Cardiac muscle cell (in vitro differentiated cells and primary cell): ENCODE measurements around the gene SF3B3. TPM values are rescaled to one million over a fixed set of nuclear protein-coding genes. Genes with fewer than 3 reads are reported as not detected.

Experiments used
- DNase-seq, 2 donors: peaks; one replicate each; pipeline versions ENCODE4 v3.0.0 to v3.0.0-alpha.2; 2010 to 2017; ENCODE audit warnings: low read depth in 1 of 2, low spot score in 1 of 2
- H3K27ac ChIP-seq: fragments of 200-600 bp; sonication (generic); 2 replicates; pipeline ENCODE4 v1.5.1; 2016
- H3K27me3 ChIP-seq: fragments of 200-600 bp; sonication (generic); 2 replicates; pipeline ENCODE4 v1.6.0; 2016; ENCODE audit warnings: control low read depth
- H3K36me3 ChIP-seq: fragments of 200-600 bp; sonication (generic); 2 replicates; pipeline ENCODE4 v1.5.1; 2016; ENCODE audit warnings: control low read depth
- H3K4me1 ChIP-seq: fragments of 200-600 bp; sonication (generic); 2 replicates; pipeline ENCODE4 v1.8.1; 2017; ENCODE audit warnings: low read depth, mild to moderate bottlenecking, mixed run types
- H3K4me3 ChIP-seq: fragments of 200-600 bp; sonication (generic); 2 replicates; pipeline ENCODE4 v1.5.1; 2016; ENCODE audit warnings: mild to moderate bottlenecking
- H3K9me3 ChIP-seq: fragments of 200-600 bp; sonication (generic); 2 replicates; pipeline ENCODE4 v1.5.1; 2017; ENCODE audit warnings: low read depth, mild to moderate bottlenecking, control low read depth
- polyA plus RNA-seq: library from polyadenylated mRNA; unstranded; fragments of >200 nt; fragmentation: Nextera tagmentation; extraction: Ambion mirVana; gene quantifications from 2 replicates; pipeline ENCODE4 v1.2.1, GENCODE V29; 2016
- total RNA-seq: library from RNA; depleted of rRNA; stranded (reverse); fragments of >200 nt; gene quantifications from 2 replicates; pipeline ENCODE4 v1.2.3, GENCODE V29; 2016
- TF ChIP-seq, protein P1 (sequence below): IDR thresholded peaks from 2 replicates; pipeline ENCODE4 v1.5.1; 2012; ENCODE audit warnings: low read depth, mild to moderate bottlenecking, low read length

The SF3B3 gene
- total and polyA plus RNA-seq, 2 experiments from 2014 or later, result 178 to 203 TPM

DNA sequence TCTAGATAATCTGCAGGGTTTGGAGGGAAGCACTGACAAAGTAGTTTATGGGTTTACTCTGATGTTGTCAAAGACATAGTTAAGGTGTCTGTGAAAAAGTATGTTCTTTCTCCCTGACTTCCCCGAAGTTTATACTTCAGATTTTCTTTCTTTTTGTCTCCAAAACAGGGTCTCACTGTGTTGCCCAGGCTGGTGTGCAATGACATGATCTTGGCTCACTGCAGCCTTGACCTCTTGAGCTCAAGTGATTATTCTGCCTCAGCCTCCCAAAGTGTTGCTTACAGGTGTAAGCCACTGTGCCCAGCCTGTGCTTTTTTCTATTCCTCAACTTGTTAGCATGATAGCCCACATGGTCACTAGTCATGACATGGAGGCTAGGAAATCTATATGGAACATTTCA is 20.9 kb downstream of the SF3B3 start:
- Histone ChIP-seq H3K4me3 (no peak overlapping the region), H3K27me3 (no peaks in the 10 kb centered on the region), H3K4me1 (no peaks in the 10 kb centered on the region), H3K27ac (no peak overlapping the region), H3K9me3 (no peaks in the 10 kb centered on the region), H3K36me3 (peaks cover 85% of the 10 kb centered on the region)
- DNase-seq, result no peak
- TF ChIP-seq, protein P1, sequence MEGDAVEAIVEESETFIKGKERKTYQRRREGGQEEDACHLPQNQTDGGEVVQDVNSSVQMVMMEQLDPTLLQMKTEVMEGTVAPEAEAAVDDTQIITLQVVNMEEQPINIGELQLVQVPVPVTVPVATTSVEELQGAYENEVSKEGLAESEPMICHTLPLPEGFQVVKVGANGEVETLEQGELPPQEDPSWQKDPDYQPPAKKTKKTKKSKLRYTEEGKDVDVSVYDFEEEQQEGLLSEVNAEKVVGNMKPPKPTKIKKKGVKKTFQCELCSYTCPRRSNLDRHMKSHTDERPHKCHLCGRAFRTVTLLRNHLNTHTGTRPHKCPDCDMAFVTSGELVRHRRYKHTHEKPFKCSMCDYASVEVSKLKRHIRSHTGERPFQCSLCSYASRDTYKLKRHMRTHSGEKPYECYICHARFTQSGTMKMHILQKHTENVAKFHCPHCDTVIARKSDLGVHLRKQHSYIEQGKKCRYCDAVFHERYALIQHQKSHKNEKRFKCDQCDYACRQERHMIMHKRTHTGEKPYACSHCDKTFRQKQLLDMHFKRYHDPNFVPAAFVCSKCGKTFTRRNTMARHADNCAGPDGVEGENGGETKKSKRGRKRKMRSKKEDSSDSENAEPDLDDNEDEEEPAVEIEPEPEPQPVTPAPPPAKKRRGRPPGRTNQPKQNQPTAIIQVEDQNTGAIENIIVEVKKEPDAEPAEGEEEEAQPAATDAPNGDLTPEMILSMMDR, result no peak

DNA sequence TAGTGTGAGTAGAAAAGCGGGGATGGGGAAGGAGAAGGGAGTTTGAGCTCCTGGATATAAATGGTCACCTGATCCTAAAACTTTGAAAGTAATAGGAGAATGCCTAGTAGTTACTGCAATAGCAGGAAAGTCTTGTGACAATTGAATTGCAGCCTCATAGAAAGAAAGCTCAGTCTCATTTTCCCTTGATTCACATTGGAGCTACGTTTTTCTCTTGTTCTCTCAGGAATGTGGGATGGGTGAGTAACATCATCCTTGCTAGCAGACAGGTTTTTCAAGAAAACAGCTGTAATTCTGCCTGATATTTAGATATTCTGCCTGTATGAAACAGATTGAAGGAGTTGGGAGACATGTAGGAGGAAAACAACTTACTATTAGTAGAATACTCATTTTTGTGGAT is 25.3 kb downstream of the SF3B3 start:
- H3K36me3 ChIP-seq, result peaks cover 76% of the 10 kb centered on the region
- no peak overlapping the region for H3K27ac ChIP-seq
- H3K9me3 ChIP-seq, result no peaks in the 10 kb centered on the region
- TF ChIP-seq, protein P1, result no peak
- no peak overlapping the region for H3K4me3 ChIP-seq
- H3K4me1 ChIP-seq, result peaks cover 6% of the 10 kb centered on the region
- H3K27me3 ChIP-seq, result no peaks in the 10 kb centered on the region
- no peak for DNase-seq

DNA sequence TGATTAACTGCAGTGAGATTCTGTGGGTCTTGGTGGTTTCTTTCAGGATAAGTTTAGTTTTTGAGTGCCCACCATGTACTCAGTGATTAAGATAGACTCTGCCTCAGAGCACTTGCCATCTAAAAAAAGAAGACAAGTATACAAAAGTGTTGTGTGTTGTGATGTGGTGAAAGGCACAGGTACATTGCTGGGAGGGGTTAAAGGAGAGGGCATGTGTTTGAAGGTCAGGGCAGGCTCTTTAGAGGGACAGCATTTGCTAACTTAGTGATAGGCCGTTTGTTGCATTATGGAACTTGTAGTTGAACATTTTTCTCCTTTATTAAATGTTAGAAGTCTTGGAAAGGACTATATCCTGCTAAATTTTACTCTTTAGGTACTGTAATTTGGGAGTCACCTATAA is 26.5 kb downstream of the SF3B3 start:
- H3K36me3 ChIP-seq, result peaks cover 76% of the 10 kb centered on the region
- H3K27me3 ChIP-seq, result no peaks in the 10 kb centered on the region
- H3K27ac ChIP-seq, result peak overlapping the region; percentile 47
- TF ChIP-seq, protein P1, result no peak
- H3K9me3 ChIP-seq, result no peaks in the 10 kb centered on the region
- no peak overlapping the region for H3K4me3 ChIP-seq
- no peak for DNase-seq
- H3K4me1 ChIP-seq, result peaks cover 6% of the 10 kb centered on the region

DNA sequence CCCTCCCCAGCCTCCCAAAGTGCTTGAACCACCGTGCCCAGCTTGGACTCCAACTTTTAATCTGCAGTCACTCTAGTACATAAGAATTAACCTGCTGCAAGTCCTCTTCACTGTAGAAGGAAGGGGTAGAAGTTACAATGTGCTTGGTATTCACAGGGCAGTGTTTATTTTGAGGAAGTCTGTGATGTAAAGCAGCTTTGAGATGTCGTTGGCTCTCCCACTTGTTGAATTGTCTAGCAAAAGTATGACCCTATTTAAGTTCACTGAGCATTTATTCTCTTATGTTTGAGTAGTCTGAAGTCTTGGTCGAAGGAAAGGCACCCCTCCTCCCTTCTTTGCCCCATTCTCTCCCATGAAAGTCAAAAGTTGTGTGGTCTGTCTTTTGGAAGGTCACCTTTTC is 28.2 kb downstream of the SF3B3 start:
- peaks cover 76% of the 10 kb centered on the region for H3K36me3 ChIP-seq

DNA sequence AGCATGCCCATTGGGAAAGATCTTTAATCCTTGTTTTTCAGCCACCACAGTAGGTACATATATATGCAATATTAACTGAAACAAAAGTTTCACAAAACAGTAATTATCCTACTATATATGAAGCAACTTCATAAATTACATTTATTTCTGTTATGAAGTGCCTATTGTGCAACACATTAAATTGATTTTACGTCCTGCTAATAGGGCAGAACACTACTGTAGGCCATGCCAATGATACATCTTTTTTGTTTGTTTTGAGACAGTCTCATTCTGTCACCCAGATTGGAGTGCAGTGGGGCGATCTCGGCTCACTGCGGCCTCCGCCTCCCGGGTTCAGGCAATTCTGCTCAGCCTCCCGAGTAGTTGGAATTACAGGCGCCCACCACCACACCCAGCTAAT is 29.1 kb downstream of the SF3B3 start:
- DNase-seq, result no peak
- Histone ChIP-seq H3K27me3 (no peaks in the 10 kb centered on the region), H3K9me3 (no peaks in the 10 kb centered on the region), H3K27ac (no peak overlapping the region), H3K4me3 (no peak overlapping the region), H3K36me3 (peaks cover 77% of the 10 kb centered on the region), H3K4me1 (peaks cover 6% of the 10 kb centered on the region)
- TF ChIP-seq, protein P1, result no peak

More for the DNA sequence above, 28.2 kb downstream of the SF3B3 start:
- TF ChIP-seq, protein P1, result no peak
- no peak for DNase-seq
- H3K4me1 ChIP-seq, result peaks cover 6% of the 10 kb centered on the region
- no peaks in the 10 kb centered on the region for H3K9me3 ChIP-seq
- no peaks in the 10 kb centered on the region for H3K27me3 ChIP-seq
- no peak overlapping the region for H3K27ac ChIP-seq
- no peak overlapping the region for H3K4me3 ChIP-seq

DNA sequence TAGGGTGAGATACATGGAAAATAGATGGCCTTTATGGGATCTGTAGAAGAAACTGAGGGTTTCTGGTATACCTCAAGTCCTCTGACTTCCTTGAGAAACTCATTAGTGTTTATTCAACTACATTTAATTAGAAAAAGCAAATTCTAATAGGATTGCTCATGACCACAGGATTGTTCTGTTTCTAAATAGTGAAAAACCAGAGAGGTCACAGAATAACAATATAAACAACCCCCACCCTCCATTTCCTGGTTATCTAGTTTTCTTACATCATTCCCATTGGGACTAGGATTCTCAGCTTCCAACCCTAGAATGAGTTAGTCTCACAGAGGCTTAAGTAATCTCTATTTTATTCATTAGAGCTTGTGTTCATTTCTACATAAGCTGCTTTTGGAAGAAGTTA is 30.0 kb downstream of the SF3B3 start:
- Histone ChIP-seq H3K4me3 (no peak overlapping the region), H3K27me3 (no peaks in the 10 kb centered on the region), H3K27ac (no peak overlapping the region), H3K36me3 (peaks cover 77% of the 10 kb centered on the region), H3K9me3 (no peaks in the 10 kb centered on the region), H3K4me1 (peaks cover 6% of the 10 kb centered on the region)
- TF ChIP-seq, protein P1, result no peak
- DNase-seq, result peak in 1 of 2 donors; percentile 75
